NCI-H774 (cell line): ENCODE measurements around the gene JAKMIP2.
A peak's percentile ranks its signal among the peaks of the same experiment; 100 is the strongest.

Experiments used
- DNase-seq: peaks from one replicate; lab custom pipeline; 2025; lab: John Stamatoyannopoulos, UW

Gene JAKMIP2

GRCh38 chr5:147788023-147788422 is 5.5 kb upstream of the JAKMIP2 start:
- no peak for DNase-seq

- no peak for DNase-seq
These were observed 3.6 kb upstream of the JAKMIP2 start for GRCh38 chr5:147786142-147786541.

GRCh38 chr5:147784146-147784987 is 1.8 kb upstream of the JAKMIP2 start:
- no peak for DNase-seq

GRCh38 chr5:147780924-147781573 is 1.5 kb downstream of the JAKMIP2 start:
- no peak for DNase-seq

- DNase-seq: no peak
These were observed 2.8 kb downstream of the JAKMIP2 start for GRCh38 chr5:147779694-147780093.

- no peak for DNase-seq
These were observed 5.5 kb downstream of the JAKMIP2 start for GRCh38 chr5:147776989-147777388.

GRCh38 chr5:147773587-147773986 is 8.9 kb downstream of the JAKMIP2 start:
- no peak for DNase-seq

- no peak for DNase-seq
These were observed 9.4 kb downstream of the JAKMIP2 start for GRCh38 chr5:147773139-147773538.

- DNase-seq: no peak
These were observed 15.5 kb downstream of the JAKMIP2 start for GRCh38 chr5:147767048-147767447.

- no peak for DNase-seq
These were observed 18.6 kb downstream of the JAKMIP2 start for GRCh38 chr5:147763791-147764525.

- no peak for DNase-seq
These were observed 22.2 kb downstream of the JAKMIP2 start for GRCh38 chr5:147760086-147760875.

- DNase-seq: no peak
These were observed 23.1 kb downstream of the JAKMIP2 start for GRCh38 chr5:147759441-147759840.

GRCh38 chr5:147756566-147756965 is 26.0 kb downstream of the JAKMIP2 start:
- peak; percentile 76 for DNase-seq

GRCh38 chr5:147754372-147755122 is 28.0 kb downstream of the JAKMIP2 start:
- DNase-seq: no peak

- no peak for DNase-seq
These were observed 28.8 kb downstream of the JAKMIP2 start for GRCh38 chr5:147753765-147754164.

- no peak for DNase-seq
These were observed 29.8 kb downstream of the JAKMIP2 start for GRCh38 chr5:147752666-147753290.

- DNase-seq: no peak
These were observed 30.5 kb downstream of the JAKMIP2 start for GRCh38 chr5:147752033-147752432.

- no peak for DNase-seq
These were observed 31.2 kb downstream of the JAKMIP2 start for GRCh38 chr5:147751156-147751830.

- DNase-seq: no peak
These were observed 32.5 kb downstream of the JAKMIP2 start for GRCh38 chr5:147750065-147750464.

- DNase-seq: peak; percentile 70
These were observed 33.9 kb downstream of the JAKMIP2 start for GRCh38 chr5:147748590-147748989.
